DMS79 treated with DMSO at 0.1 percent for 48 hours (cell line): ENCODE measurements around the gene BCL11A.

ENCODE experiments used
- DNase-seq: peaks from one replicate; lab custom pipeline; 2025; lab: John Stamatoyannopoulos, UW

Gene BCL11A

DNA sequence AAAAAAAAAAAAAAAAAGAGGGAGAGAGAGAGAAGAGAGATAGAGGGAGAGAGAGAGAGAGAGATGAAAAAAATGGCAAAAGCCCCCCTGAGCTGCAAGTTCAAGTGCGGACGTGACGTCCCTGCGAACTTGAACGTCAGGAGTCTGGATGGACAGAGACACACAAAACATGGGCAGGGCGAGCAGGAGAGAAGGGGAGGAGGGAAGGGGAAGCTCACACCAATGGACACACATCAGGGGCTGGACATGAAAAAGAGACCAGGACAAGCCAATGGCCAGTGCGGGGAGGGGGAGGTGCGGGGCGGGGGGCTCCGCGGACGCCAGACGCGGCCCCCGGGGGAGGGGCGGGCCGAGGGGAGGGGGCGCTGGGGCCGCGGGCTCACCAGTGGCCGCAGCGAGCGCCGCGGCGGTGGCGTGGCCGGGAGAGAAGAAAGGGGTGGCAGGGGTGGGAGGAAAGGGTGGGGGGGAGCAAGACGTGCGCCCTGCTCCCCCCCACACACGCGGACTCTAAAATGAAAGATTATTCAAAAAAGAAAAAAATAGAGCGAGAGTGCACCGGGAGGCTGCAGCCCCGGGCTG lies at the start of gene BCL11A:
Gene BCL11A (minus strand): TSS at position 160 of the 579 bp plus-strand sequence. CDS start 384 bp downstream, outside the sequence.
- DNase-seq: peak; percentile 77

GRCh38 chr2:60602828-60603532 lies 49.5 kb upstream of the BCL11A start:
- no peak for DNase-seq

DNA sequence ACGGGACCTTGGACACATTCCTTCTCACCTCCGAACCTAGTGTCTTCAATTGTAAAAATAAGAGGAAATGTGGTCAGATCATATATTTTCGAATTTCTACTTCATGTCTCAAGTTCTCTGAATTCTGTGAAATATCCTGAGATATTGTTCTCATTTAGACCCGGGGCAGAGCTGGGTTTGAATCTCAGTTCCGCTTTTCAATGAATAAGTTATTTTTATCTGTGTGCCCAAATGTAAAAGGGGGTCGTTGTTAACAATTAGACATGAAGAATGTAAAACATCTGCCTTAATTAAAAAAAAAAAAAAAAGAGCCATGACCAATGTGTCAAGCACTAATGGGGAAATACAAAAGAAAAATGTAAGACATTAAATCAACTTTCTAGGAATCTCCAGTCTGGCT lies 48.9 kb upstream of the BCL11A start:
- no peak for DNase-seq

- DNase-seq: no peak
Measured at GRCh38 chr2:60598271-60598670, 44.8 kb upstream of the BCL11A start.

DNA sequence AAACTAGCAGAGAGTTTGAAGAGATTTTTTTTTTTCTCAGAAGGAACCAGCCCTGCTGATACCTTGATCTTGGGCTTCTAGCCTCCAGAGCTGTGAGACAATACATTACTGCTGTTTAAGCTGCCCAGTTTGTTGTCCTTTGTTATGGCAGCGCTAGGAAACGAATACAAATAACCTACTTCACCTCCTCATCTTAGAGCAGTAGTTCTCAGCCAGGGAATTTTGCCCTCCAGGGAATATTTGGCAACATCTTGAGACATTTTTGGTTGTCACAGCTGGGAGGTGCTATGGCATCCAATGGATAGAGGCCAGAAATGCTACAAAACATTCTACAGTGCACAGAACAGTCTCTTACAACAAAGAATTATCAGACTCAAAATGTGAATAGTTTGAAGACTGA lies 43.9 kb upstream of the BCL11A start:
- no peak for DNase-seq

- no peak for DNase-seq
Measured at GRCh38 chr2:60596411-60596810, 43.0 kb upstream of the BCL11A start.

DNA sequence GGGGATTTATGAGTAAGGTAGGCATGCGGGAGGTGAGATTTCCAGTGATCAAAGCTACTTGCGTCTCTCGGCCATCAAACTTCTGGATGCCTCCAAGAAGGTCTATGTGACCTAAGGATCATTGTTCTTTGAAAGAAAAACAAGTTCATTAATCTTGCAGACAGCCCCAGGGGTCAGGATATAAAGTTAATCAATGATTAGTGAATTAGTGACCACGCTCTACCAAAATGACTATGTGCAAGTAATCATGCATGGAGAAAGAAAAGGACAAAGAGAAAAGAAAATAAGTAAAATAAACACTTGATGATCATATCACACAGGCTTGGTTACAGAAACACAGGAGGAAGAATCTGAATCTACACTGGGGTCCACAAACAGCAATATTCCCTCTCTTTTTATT lies 42.5 kb upstream of the BCL11A start:
- no peak for DNase-seq

DNA sequence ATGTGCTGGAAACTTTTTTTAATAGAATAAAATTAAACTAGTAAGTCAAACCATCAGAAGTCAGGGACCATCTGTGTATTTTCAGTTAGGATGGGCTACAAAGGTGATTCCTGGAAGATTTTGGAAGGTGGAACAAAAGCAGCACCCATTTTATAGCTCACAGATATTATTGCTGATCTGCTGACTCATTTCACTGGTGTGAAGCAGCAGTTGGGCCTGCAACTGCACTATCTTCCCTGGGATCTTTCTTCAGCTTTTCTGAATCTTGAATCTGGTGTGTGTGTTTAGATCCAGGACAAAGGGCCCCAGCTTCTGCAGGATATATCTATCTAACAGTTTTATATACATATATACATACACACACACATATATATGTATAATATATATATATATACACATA lies 35.6 kb upstream of the BCL11A start:
- DNase-seq: no peak

DNA sequence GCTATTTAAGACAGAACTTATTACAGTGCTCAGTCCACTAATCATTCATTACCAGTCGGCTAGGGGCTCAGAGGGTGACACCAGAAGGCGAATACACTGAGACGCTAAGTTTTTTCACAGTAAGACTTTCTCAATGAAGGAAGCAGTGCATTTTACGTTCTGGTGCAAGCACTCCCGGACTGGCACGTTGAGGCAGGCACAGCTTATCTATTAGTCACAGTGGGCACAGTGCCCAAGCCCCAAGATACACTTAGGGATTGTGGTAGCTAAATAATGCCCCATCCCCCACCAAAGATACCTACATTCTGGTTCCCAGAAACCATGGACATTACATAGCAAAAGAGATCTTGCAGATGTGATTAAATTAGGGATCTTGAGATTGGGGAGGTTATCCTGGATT lies 32.6 kb upstream of the BCL11A start:
- no peak for DNase-seq

GRCh38 chr2:60585276-60585675 lies 31.8 kb upstream of the BCL11A start:
- no peak for DNase-seq

DNA sequence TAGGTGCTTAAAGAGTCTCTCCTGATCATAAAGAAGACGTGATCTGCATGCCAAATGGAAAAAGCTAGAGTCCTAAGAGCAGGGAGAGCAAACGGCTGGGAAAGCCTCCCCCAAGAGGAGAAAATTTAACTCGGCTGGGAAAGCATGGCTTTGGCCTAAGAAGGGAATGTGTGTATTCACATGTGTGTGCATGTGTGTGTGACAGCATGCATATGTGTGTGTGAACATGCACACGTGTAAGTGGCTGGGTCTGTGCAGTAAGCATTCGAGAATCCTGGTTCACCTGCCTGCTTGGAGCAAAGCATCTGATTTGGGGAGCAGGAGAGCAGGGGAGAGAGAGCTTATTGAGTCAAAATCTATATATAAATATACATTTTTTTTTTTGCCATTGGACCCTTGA lies 30.1 kb upstream of the BCL11A start:
- DNase-seq: no peak

GRCh38 chr2:60581433-60582282 lies 28.2 kb upstream of the BCL11A start:
- DNase-seq: peak; percentile 53

DNA sequence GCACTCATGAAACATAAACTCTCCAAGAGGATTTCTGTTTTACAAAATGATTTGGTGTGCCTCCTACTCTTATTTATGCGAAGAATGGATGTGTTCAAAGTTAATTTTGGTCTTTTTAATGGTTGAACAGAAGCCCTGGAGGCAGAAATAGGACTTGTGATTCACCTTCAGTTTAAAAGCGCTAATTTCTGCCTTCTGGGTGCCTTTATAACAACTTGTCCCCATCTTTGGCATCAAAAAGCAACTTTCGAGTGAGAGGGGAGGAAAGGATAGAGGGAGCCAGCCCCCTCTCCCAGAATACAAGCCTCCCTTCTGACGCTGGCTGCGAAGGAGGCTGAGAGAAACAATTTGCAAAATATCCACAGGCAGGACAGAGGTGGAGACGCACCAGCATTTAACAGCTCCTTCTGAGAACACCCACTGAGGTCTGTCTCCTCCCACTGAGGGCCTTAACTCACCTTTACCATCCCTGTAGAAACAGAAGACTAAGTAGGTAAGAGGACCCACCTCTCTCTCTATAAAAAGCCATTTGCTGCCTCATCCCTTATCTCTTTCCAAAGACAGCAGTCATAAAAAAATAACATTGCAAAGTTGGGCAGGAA lies 24.3 kb upstream of the BCL11A start:
- no peak for DNase-seq

DNA sequence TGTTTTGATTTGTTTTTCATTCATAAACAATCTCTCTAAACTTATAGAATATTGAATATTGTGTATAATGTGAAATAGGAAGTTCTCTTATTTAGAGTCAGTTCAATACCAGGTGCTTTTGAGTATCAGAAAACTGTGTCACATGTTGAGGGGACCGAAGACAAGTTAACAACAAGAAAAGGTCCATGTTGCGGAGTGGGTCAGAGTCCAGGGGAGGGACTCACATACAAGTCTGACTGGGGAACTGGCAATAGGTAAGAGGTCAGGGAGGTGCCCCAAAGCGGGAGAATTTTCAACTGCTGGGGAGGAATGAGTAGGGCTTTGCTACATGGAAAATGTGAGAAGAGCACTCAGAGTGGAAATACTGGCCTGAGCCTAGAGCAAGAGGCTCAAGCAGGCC lies 19.8 kb upstream of the BCL11A start:
- DNase-seq: no peak

GRCh38 chr2:60570251-60570650 lies 16.8 kb upstream of the BCL11A start:
- peak; percentile 21 for DNase-seq

GRCh38 chr2:60569680-60570111 lies 16.2 kb upstream of the BCL11A start:
- no peak for DNase-seq

- no peak for DNase-seq
Measured at GRCh38 chr2:60567919-60568768, 14.7 kb upstream of the BCL11A start.

- no peak for DNase-seq
Measured at GRCh38 chr2:60567096-60567495, 13.6 kb upstream of the BCL11A start.

DNA sequence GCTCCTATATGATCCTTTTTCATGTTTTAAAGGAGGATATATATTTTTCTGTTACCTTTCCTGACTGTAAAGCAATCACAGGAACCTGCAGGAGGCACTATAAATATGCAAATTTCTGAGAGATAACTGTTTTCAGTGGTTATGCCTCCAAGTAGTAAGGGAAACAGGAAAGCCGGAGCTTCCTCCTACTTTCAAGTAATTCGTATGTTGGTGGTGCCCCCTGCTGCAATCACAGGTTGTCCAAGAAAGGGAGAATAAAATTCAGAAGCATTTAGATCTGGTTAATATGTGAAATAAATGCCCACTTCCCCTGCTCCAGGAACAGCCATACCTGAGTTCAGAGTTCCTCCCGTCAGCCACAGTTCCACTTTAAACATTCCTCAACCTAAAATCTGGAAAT lies 12.0 kb upstream of the BCL11A start:
- DNase-seq: peak; percentile 17

DNA sequence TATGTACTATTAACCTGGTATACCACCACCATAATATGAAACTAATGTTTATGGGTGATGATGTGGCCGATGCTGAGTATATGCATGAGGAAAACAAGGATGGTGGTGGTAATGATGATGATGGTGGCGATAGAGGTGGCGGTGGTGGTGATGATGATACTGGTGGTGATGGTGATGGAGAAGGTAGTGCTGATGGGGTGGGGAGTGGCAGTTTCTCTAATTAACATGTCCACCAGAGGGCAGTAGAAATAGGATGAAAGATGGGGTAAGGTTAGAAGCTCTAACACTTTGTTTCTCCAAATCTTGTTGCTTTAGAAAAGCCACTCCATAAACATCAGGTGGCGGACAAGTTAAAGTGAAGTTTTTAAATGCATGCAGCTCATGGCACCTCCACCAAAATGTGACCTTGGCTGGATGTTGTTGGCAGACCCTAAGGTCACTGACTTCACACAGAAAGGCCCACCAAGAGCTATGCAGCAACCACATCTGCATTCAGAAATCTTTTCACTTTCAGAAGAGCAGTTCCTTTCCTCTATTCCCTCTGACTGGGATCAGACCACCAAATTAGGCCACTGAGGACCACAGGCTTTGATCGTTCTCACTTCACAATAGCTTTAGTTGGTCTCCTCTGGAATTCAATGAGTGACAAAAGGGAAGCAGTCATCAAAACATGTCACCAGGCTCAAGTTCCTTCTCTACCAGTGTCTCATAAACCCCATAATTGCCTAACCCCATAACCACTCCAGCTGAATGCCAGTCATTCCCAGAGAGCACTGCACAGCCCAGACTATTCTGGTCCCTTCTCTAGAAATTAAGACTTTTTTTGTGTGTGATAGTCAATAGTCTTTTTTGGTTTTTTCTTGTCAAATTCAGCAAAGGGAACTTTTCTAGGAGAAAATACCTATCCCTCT lies 7.5 kb upstream of the BCL11A start:
- no peak for DNase-seq

DNA sequence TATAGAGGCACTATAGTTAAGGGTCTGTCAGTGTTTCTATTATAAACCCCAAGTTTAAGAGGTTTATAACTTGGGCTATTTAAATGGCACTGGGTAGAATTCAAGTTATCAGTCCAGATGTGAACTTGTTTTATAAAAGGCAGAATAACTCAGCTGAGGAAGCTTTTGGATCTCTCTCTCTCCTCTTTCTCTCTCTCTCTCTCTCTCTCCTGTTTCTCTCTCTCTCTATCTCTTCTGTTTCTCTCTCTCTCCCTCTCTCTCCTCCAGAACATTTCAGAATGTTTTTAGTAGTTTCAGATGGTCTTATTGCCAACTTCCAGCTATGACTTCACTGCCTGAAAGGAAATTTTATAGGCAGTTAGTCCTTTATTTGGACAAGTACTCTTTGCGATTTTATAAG lies 6.4 kb upstream of the BCL11A start:
- no peak for DNase-seq
